Activated naive CD8-positive, alpha-beta T cell (primary cell): ENCODE data around the gene RHOG.

Source experiments
- H3K27ac Mint-ChIP-seq: one replicate; pipeline ENCODE4 v1.8.0; 2021; ENCODE audit warnings: mixed read lengths
- H3K27me3 Mint-ChIP-seq: one replicate; pipeline ENCODE4 v1.8.0; 2021; ENCODE audit warnings: mixed read lengths
- H3K36me3 Mint-ChIP-seq: one replicate; pipeline ENCODE4 v1.8.0; 2021; ENCODE audit warnings: mixed read lengths
- H3K4me1 Mint-ChIP-seq: one replicate; pipeline ENCODE4 v1.8.0; 2021; ENCODE audit warnings: low read depth, mixed read lengths
- H3K4me3 Mint-ChIP-seq: one replicate; pipeline ENCODE4 v1.8.0; 2021; ENCODE audit warnings: mild to moderate bottlenecking, mixed read lengths
- H3K9me3 Mint-ChIP-seq: one replicate; pipeline ENCODE4 v1.8.0; 2021; ENCODE audit warnings: low read depth, mixed read lengths

Gene RHOG

DNA sequence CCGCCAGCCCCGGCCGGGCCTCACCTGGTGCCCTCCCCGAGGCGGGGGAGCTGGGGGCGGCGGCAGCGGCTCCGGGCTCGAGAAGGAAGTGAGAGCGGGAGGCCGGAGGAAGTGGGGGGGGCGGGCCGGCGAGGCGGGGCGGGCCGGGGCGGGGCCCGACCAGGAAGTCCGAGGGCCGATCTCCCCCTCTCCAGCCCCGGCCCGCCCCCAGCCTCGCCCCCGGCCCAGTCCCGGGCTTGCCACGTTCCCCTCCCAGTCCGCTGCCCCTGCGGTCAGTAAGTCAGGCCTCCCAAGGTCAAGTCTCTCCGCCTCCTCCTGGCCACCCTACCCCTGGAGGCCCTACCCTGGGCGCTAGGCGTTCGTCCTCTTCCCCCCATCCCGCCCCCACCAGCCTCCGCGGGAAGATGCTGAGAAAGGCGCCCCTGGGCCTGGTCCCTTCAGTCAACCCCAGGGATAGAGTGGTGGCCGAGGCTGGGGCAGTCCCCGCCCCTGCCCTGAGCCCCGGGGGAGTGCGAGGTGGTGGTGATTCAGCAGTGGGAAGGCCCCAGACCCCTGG lies at the start of gene RHOG:
Gene RHOG (minus strand): TSS at position 90 of the 556 bp plus-strand sequence. CDS start 12,821 bp downstream, outside the sequence.
- H3K4me1 Mint-ChIP-seq: peaks cover 54% of the 10 kb centered on the region
- H3K36me3 Mint-ChIP-seq: peaks cover 13% of the 10 kb centered on the region
- peak within 1 kb of the TSS; percentile 97 for H3K4me3 Mint-ChIP-seq
- H3K27me3 Mint-ChIP-seq: no peaks in the 10 kb centered on the region
- peak within 1 kb of the TSS; percentile 96 for H3K27ac Mint-ChIP-seq
- no peaks in the 10 kb centered on the region for H3K9me3 Mint-ChIP-seq

- Mint-ChIP-seq H3K4me1 (peaks cover 71% of the 10 kb centered on the region), H3K4me3 (no peak overlapping the region), H3K27me3 (no peaks in the 10 kb centered on the region), H3K27ac (no peak overlapping the region), H3K36me3 (peaks cover 10% of the 10 kb centered on the region), H3K9me3 (no peaks in the 10 kb centered on the region)
These were observed 49.3 kb upstream of the RHOG start for GRCh38 chr11:3890014-3890413.

DNA sequence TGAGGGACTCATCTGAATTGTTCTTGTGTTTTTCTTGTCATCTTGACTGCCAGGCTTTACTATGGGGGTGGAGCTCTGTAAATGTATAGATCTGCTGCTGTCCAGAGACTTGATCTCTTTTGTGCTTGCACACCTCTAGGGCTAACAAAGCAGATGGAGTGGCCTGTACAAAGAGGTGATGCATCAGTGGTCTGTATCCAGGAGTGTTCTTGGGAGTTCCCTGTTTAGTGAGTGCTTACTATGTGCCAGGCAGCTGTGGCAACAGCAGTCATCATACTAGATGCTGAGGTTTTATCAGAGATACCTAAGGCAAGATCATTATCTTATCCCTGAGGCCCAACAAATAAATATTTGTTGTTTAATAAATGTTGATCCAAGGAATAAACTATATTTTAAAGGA lies 48.1 kb upstream of the RHOG start:
- Mint-ChIP-seq H3K27me3 (no peaks in the 10 kb centered on the region), H3K27ac (peak overlapping the region; percentile 67), H3K36me3 (peaks cover 7% of the 10 kb centered on the region), H3K9me3 (no peaks in the 10 kb centered on the region), H3K4me3 (no peak overlapping the region), H3K4me1 (peaks cover 71% of the 10 kb centered on the region)

DNA sequence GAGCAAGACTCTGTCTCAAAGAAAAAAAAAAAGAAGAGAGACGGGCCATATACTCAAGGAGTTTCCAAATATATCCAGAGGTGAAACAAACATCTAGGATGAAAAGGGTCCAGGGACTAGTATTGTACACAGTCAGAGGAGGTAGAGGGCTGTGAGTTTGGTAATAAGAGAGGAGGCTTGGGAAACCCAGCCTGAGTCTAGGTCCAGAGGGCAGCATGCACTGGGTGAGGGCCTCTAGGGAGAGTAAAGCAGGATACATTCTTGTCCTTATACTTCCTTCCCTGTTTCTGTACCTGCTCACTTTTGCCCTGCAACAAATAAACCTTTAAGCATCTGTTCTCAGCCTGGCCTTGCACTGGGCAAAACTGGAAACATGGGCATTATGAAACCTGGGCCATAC lies 46.2 kb upstream of the RHOG start:
- peaks cover 68% of the 10 kb centered on the region for H3K4me1 Mint-ChIP-seq
- H3K27ac Mint-ChIP-seq: no peak overlapping the region
- H3K4me3 Mint-ChIP-seq: no peak overlapping the region

DNA sequence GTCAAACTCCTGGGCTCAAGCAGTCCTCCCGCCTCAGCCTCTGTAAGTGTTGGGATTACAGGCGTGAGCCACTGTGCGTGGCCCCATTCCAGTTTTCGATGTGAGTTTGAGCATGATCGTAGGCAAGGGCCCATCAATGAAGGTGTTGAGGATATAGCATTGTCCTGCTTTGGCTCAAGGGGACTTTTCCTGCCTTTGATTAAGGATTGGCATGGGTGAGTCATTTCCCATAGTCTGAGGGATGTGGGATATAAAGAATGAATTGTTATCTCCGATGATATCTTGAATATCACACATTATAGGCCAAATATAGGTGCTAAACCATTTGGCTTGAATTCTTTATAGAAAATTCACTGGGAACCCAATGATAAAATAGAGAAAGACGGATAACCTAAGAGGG lies 45.1 kb upstream of the RHOG start:
- Mint-ChIP-seq H3K9me3 (no peaks in the 10 kb centered on the region), H3K4me3 (no peak overlapping the region), H3K27me3 (no peaks in the 10 kb centered on the region), H3K27ac (peak overlapping the region; percentile 69), H3K4me1 (peaks cover 67% of the 10 kb centered on the region), H3K36me3 (peaks cover 2% of the 10 kb centered on the region)

More for the DNA sequence above, 46.2 kb upstream of the RHOG start:
- H3K27me3 Mint-ChIP-seq: no peaks in the 10 kb centered on the region
- H3K9me3 Mint-ChIP-seq: no peaks in the 10 kb centered on the region
- peaks cover 2% of the 10 kb centered on the region for H3K36me3 Mint-ChIP-seq

- Mint-ChIP-seq H3K4me3 (no peak overlapping the region), H3K9me3 (no peaks in the 10 kb centered on the region), H3K4me1 (peaks cover 76% of the 10 kb centered on the region), H3K36me3 (peaks cover 3% of the 10 kb centered on the region), H3K27me3 (no peaks in the 10 kb centered on the region), H3K27ac (peak overlapping the region; percentile 38)
These were observed 41.9 kb upstream of the RHOG start for GRCh38 chr11:3882655-3883054.

GRCh38 chr11:3880724-3881123 lies 40.0 kb upstream of the RHOG start:
- peak overlapping the region; percentile 73 for H3K27ac Mint-ChIP-seq
- no peaks in the 10 kb centered on the region for H3K27me3 Mint-ChIP-seq
- peak overlapping the region; percentile 56 for H3K4me3 Mint-ChIP-seq
- peaks cover 3% of the 10 kb centered on the region for H3K36me3 Mint-ChIP-seq
- H3K4me1 Mint-ChIP-seq: peaks cover 80% of the 10 kb centered on the region
- no peaks in the 10 kb centered on the region for H3K9me3 Mint-ChIP-seq

DNA sequence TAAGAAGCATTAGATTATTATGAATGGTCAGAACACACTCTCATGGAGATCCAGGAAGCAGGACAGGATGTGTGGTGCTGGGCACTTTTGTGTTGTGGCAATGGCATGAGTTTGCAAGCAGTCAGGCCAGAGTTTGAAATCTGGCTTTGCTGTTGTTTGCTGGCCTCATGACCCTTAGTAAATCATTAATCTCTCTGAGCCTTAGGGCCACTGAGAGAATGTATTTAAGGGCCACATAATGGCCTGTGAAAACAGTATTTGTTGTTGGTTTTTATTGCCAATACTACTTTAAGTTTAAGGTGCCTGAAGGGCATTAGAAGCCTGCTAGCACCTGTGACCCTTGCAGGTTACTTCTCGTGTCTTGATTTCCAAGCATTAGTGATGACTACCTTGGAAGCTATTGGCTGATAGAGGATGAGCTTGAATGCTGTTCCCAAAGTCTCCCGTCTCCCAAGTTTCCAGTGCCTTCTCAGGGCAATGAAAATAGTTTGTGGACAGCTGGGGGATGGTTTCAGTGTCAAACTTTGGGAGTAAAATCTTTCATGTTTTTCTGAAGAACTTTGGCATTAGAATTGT lies 39.3 kb upstream of the RHOG start:
- peak overlapping the region; percentile 17 for H3K4me3 Mint-ChIP-seq
- H3K9me3 Mint-ChIP-seq: no peaks in the 10 kb centered on the region
- no peaks in the 10 kb centered on the region for H3K27me3 Mint-ChIP-seq
- peak overlapping the region; percentile 81 for H3K27ac Mint-ChIP-seq
- H3K36me3 Mint-ChIP-seq: peaks cover 3% of the 10 kb centered on the region
- peaks cover 83% of the 10 kb centered on the region for H3K4me1 Mint-ChIP-seq

GRCh38 chr11:3879216-3879966 lies 38.6 kb upstream of the RHOG start:
- Mint-ChIP-seq H3K4me3 (peak overlapping the region; percentile 21), H3K36me3 (peaks cover 3% of the 10 kb centered on the region), H3K27ac (peak overlapping the region; percentile 81), H3K9me3 (no peaks in the 10 kb centered on the region), H3K4me1 (peaks cover 85% of the 10 kb centered on the region), H3K27me3 (no peaks in the 10 kb centered on the region)

- Mint-ChIP-seq H3K4me3 (peak overlapping the region; percentile 11), H3K4me1 (peaks cover 85% of the 10 kb centered on the region), H3K9me3 (no peaks in the 10 kb centered on the region), H3K36me3 (peaks cover 3% of the 10 kb centered on the region), H3K27me3 (no peaks in the 10 kb centered on the region), H3K27ac (peak overlapping the region; percentile 81)
These were observed 37.5 kb upstream of the RHOG start for GRCh38 chr11:3878258-3878584.

GRCh38 chr11:3877364-3878257 lies 36.9 kb upstream of the RHOG start:
- peaks cover 82% of the 10 kb centered on the region for H3K4me1 Mint-ChIP-seq
- H3K4me3 Mint-ChIP-seq: peak overlapping the region; percentile 11
- peak overlapping the region; percentile 75 for H3K27ac Mint-ChIP-seq

GRCh38 chr11:3876613-3877012 lies 35.9 kb upstream of the RHOG start:
- Mint-ChIP-seq H3K36me3 (peaks cover 3% of the 10 kb centered on the region), H3K4me1 (peaks cover 86% of the 10 kb centered on the region), H3K4me3 (no peak overlapping the region), H3K9me3 (no peaks in the 10 kb centered on the region), H3K27me3 (no peaks in the 10 kb centered on the region), H3K27ac (peak overlapping the region; percentile 79)

More at GRCh38 chr11:3877364-3878257, 36.9 kb upstream of the RHOG start:
- Mint-ChIP-seq H3K9me3 (no peaks in the 10 kb centered on the region), H3K27me3 (no peaks in the 10 kb centered on the region), H3K36me3 (peaks cover 3% of the 10 kb centered on the region)

DNA sequence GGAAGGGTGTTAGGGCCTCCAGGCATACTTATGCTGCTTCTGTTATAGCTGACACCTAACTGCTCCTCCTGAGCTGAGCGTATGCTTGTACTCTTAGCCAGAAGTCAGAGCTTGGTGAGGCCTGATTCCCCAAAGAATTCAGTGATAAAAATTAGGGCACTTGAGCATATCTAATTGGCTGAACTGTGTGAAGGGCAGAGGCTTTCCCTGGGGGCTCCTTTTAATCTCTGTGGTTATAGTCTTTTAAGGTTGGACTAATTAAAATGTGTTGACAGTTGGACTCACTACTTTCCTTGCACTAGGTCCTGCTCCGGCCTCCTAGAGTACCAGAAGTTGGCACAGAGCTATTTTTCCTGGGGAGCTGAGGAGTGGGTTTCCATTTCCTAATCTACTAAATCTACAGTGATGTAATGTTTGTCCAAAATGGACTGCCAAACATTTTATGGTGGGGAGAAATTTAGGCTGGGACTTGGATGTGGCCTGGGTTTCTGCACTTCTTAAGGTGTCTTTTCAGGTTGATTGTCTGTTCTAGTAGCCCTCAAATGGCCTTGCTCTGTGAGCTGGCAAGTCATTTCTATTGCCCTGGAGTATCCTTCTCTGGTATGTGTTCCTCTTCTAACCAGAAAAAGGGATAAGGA lies 33.1 kb upstream of the RHOG start:
- Mint-ChIP-seq H3K36me3 (peaks cover 2% of the 10 kb centered on the region), H3K4me3 (no peak overlapping the region), H3K9me3 (no peaks in the 10 kb centered on the region), H3K4me1 (peaks cover 91% of the 10 kb centered on the region), H3K27me3 (no peaks in the 10 kb centered on the region), H3K27ac (peak overlapping the region; percentile 64)
